CD14-positive monocyte (primary cell): ENCODE data around the gene ATP1B3. TPM values are rescaled to one million over a fixed set of nuclear protein-coding genes. Genes with fewer than 3 reads are reported as not detected.

Experiments used
- DNase-seq, 3 donors: peaks; one replicate each; pipeline ENCODE4 v3.0.0-alpha.2; 2011 to 2022
- H2AFZ ChIP-seq: 2 replicates; pipeline ENCODE4 v1.6.0; 2012; ENCODE audit warnings: mild to moderate bottlenecking, low read depth, low read length, inconsistent platforms; ENCODE audit not compliant: insufficient read depth, poor library complexity, severe bottlenecking
- H3K27ac ChIP-seq, 2 donors: 1 replicate in 1 of 2; 2 replicates in 1 of 2; pipeline ENCODE4 v1.5.1; 2012 to 2013; ENCODE audit warnings: low read length in 2 of 2, control low read depth in 1 of 2, inconsistent platforms in 1 of 2, low read depth in 1 of 2, mild to moderate bottlenecking in 1 of 2
- H3K27me3 ChIP-seq, 2 donors: one replicate each; pipeline versions ENCODE4 v1.6.0 to v1.6.1; 2011 to 2013; ENCODE audit warnings: low read length in 2 of 2; ENCODE audit not compliant: control insufficient read depth in 2 of 2, insufficient read depth in 2 of 2
- H3K36me3 ChIP-seq, 2 donors: replicated peaks in 1 of 2; 1 replicate in 1 of 2; 2 replicates in 1 of 2; pipeline versions ENCODE4 v1.5.1 to v1.6.1; 2012 to 2013; ENCODE audit warnings: low read length in 2 of 2, control low read depth in 1 of 2, inconsistent platforms in 1 of 2, mild to moderate bottlenecking in 1 of 2; ENCODE audit not compliant: insufficient read depth in 2 of 2, control insufficient read depth in 1 of 2
- H3K4me1 ChIP-seq, 2 donors: 1 replicate in 1 of 2; 2 replicates in 1 of 2; pipeline versions ENCODE4 v1.5.1 to v1.6.1; 2012 to 2013; ENCODE audit warnings: low read length in 2 of 2, control low read depth in 1 of 2, inconsistent platforms in 1 of 2, mild to moderate bottlenecking in 1 of 2, moderate library complexity in 1 of 2; ENCODE audit not compliant: insufficient read depth in 2 of 2, control insufficient read depth in 1 of 2
- H3K4me2 ChIP-seq: replicated peaks from 2 replicates; pipeline ENCODE3; 2012; ENCODE audit warnings: low read length, moderate library complexity, mild to moderate bottlenecking; ENCODE audit not compliant: poor library complexity, severe bottlenecking; ENCODE audit errors: extremely low read depth
- H3K4me3 ChIP-seq, 3 experiments: fragments of 200-600 bp in 1 of 3; sonication (generic) in 1 of 3; replicated peaks in 1 of 3; 1 replicate in 2 of 3; 2 replicates in 1 of 3; pipeline ENCODE4 v1.5.1; 2011 to 2013; ENCODE audit warnings: low read length in 3 of 3, mild to moderate bottlenecking in 3 of 3, control low read depth in 2 of 3, low read depth in 2 of 3, inconsistent platforms in 1 of 3, moderate library complexity in 1 of 3
- H3K79me2 ChIP-seq: 2 replicates; pipeline ENCODE4 v1.6.0; 2012; ENCODE audit warnings: mild to moderate bottlenecking, control low read depth, inconsistent platforms, low read length, moderate library complexity; ENCODE audit not compliant: insufficient read depth
- H3K9ac ChIP-seq: 2 replicates; pipeline ENCODE4 v1.6.0; 2017; ENCODE audit warnings: low read length, mild to moderate bottlenecking; ENCODE audit not compliant: insufficient read depth, poor library complexity, severe bottlenecking
- H3K9me3 ChIP-seq, 2 donors: replicated peaks in 1 of 2; 1 replicate in 1 of 2; 2 replicates in 1 of 2; pipeline versions ENCODE4 v1.5.1 to v1.6.1; 2012 to 2013; ENCODE audit warnings: low read length in 2 of 2, control low read depth in 1 of 2; ENCODE audit not compliant: control insufficient read depth in 1 of 2, insufficient read depth in 1 of 2
- H4K20me1 ChIP-seq: 2 replicates; pipeline ENCODE4 v1.6.0; 2012; ENCODE audit warnings: mild to moderate bottlenecking, low read length, control low read depth, moderate library complexity; ENCODE audit not compliant: insufficient read depth
- H3K27ac Mint-ChIP-seq, 7 donors: one replicate each; pipeline ENCODE4 v1.8.0; 2020; ENCODE audit warnings: mild to moderate bottlenecking in 7 of 7, mixed read lengths in 7 of 7, moderate library complexity in 6 of 7, inconsistent platforms in 2 of 7
- H3K27me3 Mint-ChIP-seq, 3 donors: one replicate each; pipeline ENCODE4 v1.8.0; 2021 to 2022; ENCODE audit warnings: low read depth in 3 of 3, mild to moderate bottlenecking in 3 of 3, mixed read lengths in 3 of 3, moderate library complexity in 3 of 3, inconsistent platforms in 1 of 3
- H3K36me3 Mint-ChIP-seq, 2 donors: one replicate each; pipeline ENCODE4 v1.8.0; 2020; ENCODE audit warnings: mixed read lengths in 2 of 2, inconsistent platforms in 1 of 2, mild to moderate bottlenecking in 1 of 2
- H3K4me1 Mint-ChIP-seq: one replicate; pipeline ENCODE4 v1.8.0; 2020; ENCODE audit warnings: mild to moderate bottlenecking, mixed read lengths
- H3K4me3 Mint-ChIP-seq, 2 donors: one replicate each; pipeline ENCODE4 v1.8.0; 2020; ENCODE audit warnings: mild to moderate bottlenecking in 2 of 2, mixed read lengths in 2 of 2, moderate library complexity in 1 of 2
- H3K9me3 Mint-ChIP-seq, 7 donors: one replicate each; pipeline ENCODE4 v1.8.0; 2020 to 2022; ENCODE audit warnings: mixed read lengths in 7 of 7, mild to moderate bottlenecking in 6 of 7, moderate library complexity in 6 of 7, inconsistent platforms in 2 of 7
- CTCF ChIP-seq: fragments of 200-600 bp; IDR thresholded peaks from one replicate; pipeline ENCODE4 v1.8.0; 2022; ENCODE audit warnings: antibody characterized with exemption, mild to moderate bottlenecking
- WGBS: methylation state at CpG from one replicate; pipeline ENCODE4 v1.1.5; 2013; ENCODE audit warnings: missing lambda C conversion rate; ENCODE audit not compliant: insufficient coverage; 5-methylcytosine and 5-hydroxymethylcytosine counted together
- intact Hi-C, 2 donors: fragments of 100-400 bp; cut with micrococcal nuclease; formaldehyde crosslinking; loops; one replicate each; pipeline versions ENCODE4 v1.15.0 to v1.15.1; 2023
- polyA plus RNA-seq, 3 donors: library from polyadenylated mRNA; depleted of rRNA in 1 of 3; unstranded in 2 of 3; stranded (reverse) in 1 of 3; fragments of 300-500 nt in 2 of 3; fragments of >200 nt in 1 of 3; fragmentation: Illumina TruSeq in 2 of 3; gene quantifications; 1 replicate in 2 of 3; 2 replicates in 1 of 3; pipeline ENCODE4 v1.2.3, GENCODE V29; 2012 to 2021

Gene ATP1B3
- polyA plus RNA-seq, 3 donors, result 90.6 to 208 (median 177) TPM

- Histone ChIP-seq H3K4me2 (no peak overlapping the region), H2AFZ (no peak overlapping the region), H3K27ac (no peak overlapping the region), H3K79me2 (no peaks in the 10 kb centered on the region), H3K36me3 (no peaks in the 10 kb centered on the region), H3K9me3 (no peaks in the 10 kb centered on the region), H3K9ac (no peak overlapping the region), H3K27me3 (no peaks in the 10 kb centered on the region), H3K4me3 (no peak overlapping the region), H3K4me1 (peaks cover 58 to 60% of the 10 kb centered on the region in 2 donors), H4K20me1 (no peaks in the 10 kb centered on the region)
- Mint-ChIP-seq H3K9me3 (peaks cover 0 to 2% (median 0%) of the 10 kb centered on the region in 7 donors), H3K27ac (peak overlapping the region; percentile 33 to 97 (median 86)), H3K27me3 (peaks cover 0 to 2% (median 0%) of the 10 kb centered on the region in 3 donors), H3K4me3 (no peak overlapping the region), H3K4me1 (peaks cover 46% of the 10 kb centered on the region), H3K36me3 (no peaks in the 10 kb centered on the region)
- DNase-seq, result peak; percentile 32 to 70 (median 58)
- intact Hi-C loops, result loop anchor here in 1 of 2 donors (10.0 kb wide), 1 partner anchor 60 kb away; no protein-coding TSS in a partner anchor
- peak; percentile 15 for TF ChIP-seq CTCF
- WGBS, result no CpG with 5 or more reads among the region's 1 CpG
Observed at GRCh38 chr3:141854599-141854998, 21.8 kb upstream of the ATP1B3 start.

GRCh38 chr3:141858312-141858711, 18.1 kb upstream of the ATP1B3 start:
- Histone ChIP-seq H3K36me3 (no peaks in the 10 kb centered on the region), H3K4me2 (no peak overlapping the region), H3K4me1 (peaks cover 30 to 32% of the 10 kb centered on the region in 2 donors), H2AFZ (no peak overlapping the region), H3K4me3 (no peak overlapping the region), H4K20me1 (no peaks in the 10 kb centered on the region), H3K9ac (no peak overlapping the region), H3K27me3 (no peaks in the 10 kb centered on the region), H3K79me2 (no peaks in the 10 kb centered on the region), H3K9me3 (no peaks in the 10 kb centered on the region), H3K27ac (no peak overlapping the region)
- H3K36me3 Mint-ChIP-seq, result no peaks in the 10 kb centered on the region
- intact Hi-C loops, result loop anchor here in 1 of 2 donors (10.0 kb wide), 1 partner anchor 64 kb away; no protein-coding TSS in a partner anchor
- no peaks in the 10 kb centered on the region for H3K9me3 Mint-ChIP-seq
- peak in 1 of 3 donors; percentile 30 for DNase-seq
- no peak overlapping the region for H3K4me3 Mint-ChIP-seq
- H3K27me3 Mint-ChIP-seq, result peaks cover 0 to 5% (median 2%) of the 10 kb centered on the region in 3 donors
- WGBS, result 80% methylated on average over 1 of the region's 2 CpGs
- no peak for TF ChIP-seq CTCF
- no peak overlapping the region for H3K27ac Mint-ChIP-seq
- H3K4me1 Mint-ChIP-seq, result peaks cover 45% of the 10 kb centered on the region
